Sigmoid colon (tissue), 4 donors: ENCODE results near the gene C1orf167.

Experiments used
- CTCF ChIP-seq, 4 experiments: fragments of 450-650 bp in 3 of 4; fragments of 200-600 bp in 1 of 4; IDR thresholded peaks; one replicate each; pipeline ENCODE4 v1.5.1; 2016 to 2019; ENCODE audit warnings: antibody characterized with exemption in 4 of 4, mild to moderate bottlenecking in 3 of 4, moderate library complexity in 2 of 4
- EP300 ChIP-seq, 4 donors: sonication (generic); formaldehyde crosslinking; IDR thresholded peaks; one replicate each; pipeline ENCODE4 v1.6.1; 2017; ENCODE audit warnings: antibody characterized with exemption in 4 of 4

- no peak for TF ChIP-seq EP300 (IDR thresholded peaks at IDR 0.05)
- TF ChIP-seq CTCF (IDR thresholded peaks at IDR 0.05) = peak; percentile 76 to 98 (median 92)
These were observed 42.5 kb upstream of the C1orf167 start for GRCh38 chr1:11719313-11720032.
